A549 (cell line): Measurements from ENCODE around the gene ZSCAN30. TPM values are rescaled to one million over a fixed set of nuclear protein-coding genes. Genes with fewer than 3 reads are reported as not detected.

Experiments
- ATAC-seq, 2 experiments: fragments of 200-7000 bp in 1 of 2; fragments of >200 bp in 1 of 2; cut with Nextera tagmentation in 1 of 2; cut with Tn5 transposase in 1 of 2; 3 replicates each; pipeline versions ENCODE4 v1.8.0 to v1.9.1; 2018 to 2020; ENCODE audit warnings: mild to moderate bottlenecking in 1 of 2, moderate library complexity in 1 of 2
- CTCF ChIA-PET: fragments of 300-600 bp; sonication (Branson Sonifier 250); formaldehyde crosslinking; extraction: SDS; loops from one replicate; lab custom pipeline; 2021; ENCODE audit warnings: antibody characterized with exemption, inconsistent platforms; lab: Yijun Ruan, JAX
- POLR2A ChIA-PET: fragments of 350-600 bp; formaldehyde crosslinking; extraction: SDS; loops from one replicate; lab custom pipeline; 2021; ENCODE audit warnings: antibody characterized with exemption, inconsistent platforms; lab: Yijun Ruan, JAX
- DNase-seq, 2 experiments: peaks; one replicate each; pipeline versions ENCODE4 v3.0.0 to v3.0.0-alpha.2; 2011 to 2016; ENCODE audit warnings: low read depth in 1 of 2, low spot score in 1 of 2
- FAIRE-seq: peaks from 2 replicates; lab custom pipeline; 2011; peaks lifted over from hg19 to GRCh38; lab: Jason Lieb, UNC
- H3K27ac ChIP-seq, 2 experiments: fragments of >200 bp; sonication (Bioruptor Twin); formaldehyde crosslinking; 3 replicates each; pipeline ENCODE4 v1.5.1; 2016 to 2017
- H3K4me1 ChIP-seq: fragments of >200 bp; sonication (Bioruptor Twin); formaldehyde crosslinking; 3 replicates; pipeline ENCODE4 v1.6.1; 2016
- H3K4me2 ChIP-seq: fragments of >200 bp; sonication (Bioruptor Twin); formaldehyde crosslinking; 3 replicates; pipeline ENCODE4 v1.6.1; 2016
- H3K4me3 ChIP-seq: fragments of >200 bp; sonication (Bioruptor Twin); formaldehyde crosslinking; 3 replicates; pipeline ENCODE4 v1.5.1; 2016
- H3K9me3 ChIP-seq: fragments of >200 bp; sonication (Bioruptor Twin); formaldehyde crosslinking; 3 replicates; pipeline ENCODE4 v1.6.1; 2016
- ATOH8 ChIP-seq: fragments of 250-450 bp; sonication (Bioruptor Pico); IDR thresholded peaks from 2 replicates; pipeline ENCODE4 v1.5.0; 2020; ENCODE audit warnings: low read depth, mild to moderate bottlenecking, moderate library complexity
- BCL3 ChIP-seq: fragments of >200 bp; sonication (Bioruptor Twin); formaldehyde crosslinking; IDR thresholded peaks from 3 replicates; pipeline ENCODE4 v1.6.1; 2016
- CHD2 ChIP-seq: fragments of 150-350 bp; IDR thresholded peaks from 2 replicates; pipeline ENCODE4 v1.6.1; 2014; ENCODE audit warnings: low read length; ENCODE audit not compliant: partially characterized antibody
- CHD4 ChIP-seq: fragments of 200-600 bp; sonication (generic); IDR thresholded peaks from 2 replicates; pipeline ENCODE4 v1.6.1; 2016; ENCODE audit warnings: antibody characterized with exemption, mild to moderate bottlenecking, borderline replicate concordance
- CTCF ChIP-seq: fragments of >200 bp; sonication (Bioruptor Twin); formaldehyde crosslinking; IDR thresholded peaks from 3 replicates; pipeline ENCODE4 v1.5.1; 2016
- EHMT2 ChIP-seq: fragments of 200-600 bp; sonication (generic); IDR thresholded peaks from 2 replicates; pipeline ENCODE4 v1.6.1; 2016; ENCODE audit warnings: antibody characterized with exemption, low read depth, mild to moderate bottlenecking, moderate library complexity
- EP300 ChIP-seq, 2 experiments: fragments of >200 bp; sonication (Bioruptor Twin); formaldehyde crosslinking; IDR thresholded peaks; 2 replicates in 1 of 2; 3 replicates in 1 of 2; pipeline ENCODE4 v1.6.1; 2016 to 2017
- FOSL2 ChIP-seq, 2 experiments: fragments of 450-650 bp in 1 of 2; fragments of >200 bp in 1 of 2; sonication (Bioruptor Twin) in 1 of 2; formaldehyde crosslinking; IDR thresholded peaks; 2 replicates each; pipeline versions ENCODE4 v1.5.0 to v1.6.1; 2016 to 2020; ENCODE audit warnings: mild to moderate bottlenecking in 1 of 2, moderate library complexity in 1 of 2
- FOXS1 ChIP-seq: fragments of 250-450 bp; sonication (Bioruptor Pico); IDR thresholded peaks from 2 replicates; pipeline ENCODE4 v1.5.0; 2020; ENCODE audit warnings: mild to moderate bottlenecking, moderate library complexity
- HEYL ChIP-seq: fragments of 250-450 bp; sonication (Bioruptor Pico); IDR thresholded peaks from 2 replicates; pipeline ENCODE4 v1.8.0; 2021; ENCODE audit warnings: mild to moderate bottlenecking, moderate library complexity
- HMGXB4 ChIP-seq: fragments of 250-450 bp; sonication (Bioruptor Pico); IDR thresholded peaks from 2 replicates; pipeline ENCODE4 v1.5.0; 2021; ENCODE audit warnings: mild to moderate bottlenecking, moderate library complexity, borderline replicate concordance
- HOXB5 ChIP-seq: fragments of 250-450 bp; sonication (Bioruptor Pico); IDR thresholded peaks from 2 replicates; pipeline ENCODE4 v1.5.0; 2020; ENCODE audit warnings: mild to moderate bottlenecking, moderate library complexity
- JUNB ChIP-seq: fragments of >200 bp; sonication (Bioruptor Twin); formaldehyde crosslinking; IDR thresholded peaks from 2 replicates; pipeline ENCODE4 v1.6.1; 2016
- KDM1A ChIP-seq: fragments of 200-600 bp; sonication (generic); IDR thresholded peaks from 2 replicates; pipeline ENCODE4 v1.6.1; 2016; ENCODE audit warnings: low read depth, mild to moderate bottlenecking
- MAX ChIP-seq: IDR thresholded peaks from 2 replicates; pipeline ENCODE4 v1.6.1; 2012
- MYC ChIP-seq: IDR thresholded peaks from 2 replicates; pipeline ENCODE4 v1.6.1; 2012; ENCODE audit warnings: mild to moderate bottlenecking, inconsistent platforms, low read length, improper control_type of control experiment, borderline replicate concordance
- PBX3 ChIP-seq: IDR thresholded peaks from 2 replicates; pipeline ENCODE4 v1.6.1; 2012
- POLR2AphosphoS2 ChIP-seq: conservative IDR thresholded peaks from 2 replicates; pipeline ENCODE4 v1.6.1; 2012; ENCODE audit warnings: low read length, improper control_type of control experiment, inconsistent platforms
- RCOR1 ChIP-seq: fragments of 150-350 bp; IDR thresholded peaks from 2 replicates; pipeline ENCODE4 v1.6.1; 2014; ENCODE audit warnings: antibody characterized with exemption, low read length, low read depth
- RFX5 ChIP-seq: fragments of 450-650 bp; IDR thresholded peaks from 2 replicates; pipeline ENCODE4 v1.7.1; 2014; ENCODE audit warnings: antibody characterized with exemption, mild to moderate bottlenecking, moderate library complexity
- TFCP2L1 ChIP-seq: fragments of 250-450 bp; sonication (Bioruptor Pico); IDR thresholded peaks from 2 replicates; pipeline ENCODE4 v1.5.0; 2021; ENCODE audit warnings: mild to moderate bottlenecking
- USF2 ChIP-seq: fragments of 450-650 bp; IDR thresholded peaks from 2 replicates; pipeline ENCODE4 v1.6.1; 2014; ENCODE audit warnings: antibody characterized with exemption
- ZC3H11A ChIP-seq: fragments of 450-650 bp; IDR thresholded peaks from 2 replicates; pipeline ENCODE4 v1.6.1; 2014; ENCODE audit warnings: antibody characterized with exemption, mild to moderate bottlenecking
- ZFP36 ChIP-seq: fragments of 450-650 bp; IDR thresholded peaks from 2 replicates; pipeline ENCODE4 v1.6.1; 2014; ENCODE audit warnings: borderline replicate concordance; ENCODE audit not compliant: partially characterized antibody
- WGBS: methylation state at CpG from one replicate; pipeline ENCODE4 v1.1.6; 2017; ENCODE audit errors: missing lambda C conversion rate; 5-methylcytosine and 5-hydroxymethylcytosine counted together
- polyA plus RNA-seq, 4 experiments: library from polyadenylated mRNA; depleted of rRNA in 3 of 4; stranded (reverse); fragments of >200 nt; fragmentation: RNase III in 1 of 4; extraction: RNeasy Plus Mini Kit Qiagen cat#74134 plus additional on column Dnase treatment in 1 of 4; gene quantifications; 2 replicates in 3 of 4; 3 replicates in 1 of 4; pipeline ENCODE4 v1.2.3, GENCODE V29; 2011 to 2017

ZSCAN30 gene
- polyA plus RNA-seq, 2 of the 4 experiments (the other 2 are of a cell fraction) = 2.9 to 3.0 TPM

GRCh38 chr18:35248429-35248828, 41.6 kb downstream of the ZSCAN30 start:
- DNase-seq (no peak), ATAC-seq (no peak), FAIRE-seq (no peak)
- TF ChIP-seq KDM1A = no peak
- TF ChIP-seq EHMT2 = no peak
- TF ChIP-seq ZC3H11A = no peak
- no peak for TF ChIP-seq POLR2AphosphoS2
- TF ChIP-seq TFCP2L1 (CRISPR knock-in tag) = no peak
- TF ChIP-seq MAX = no peak
- no peak for TF ChIP-seq HEYL (CRISPR knock-in tag)
- TF ChIP-seq USF2 = no peak
- TF ChIP-seq RCOR1 = no peak
- no peak for TF ChIP-seq CTCF
- no peak for TF ChIP-seq CHD4
- no peak for TF ChIP-seq EP300 (IDR thresholded peaks at IDR 0.05)
- TF ChIP-seq CHD2 = no peak
- no peak overlapping the region for H3K4me3 ChIP-seq
- no peak overlapping the region for H3K27ac ChIP-seq
- POLR2A ChIA-PET = no interaction called here
- WGBS = 87% methylated on average over 6 of the region's 6 CpGs
- H3K9me3 ChIP-seq = peaks cover 93% of the 10 kb centered on the region
- CTCF ChIA-PET = no interaction called here
- no peak overlapping the region for H3K4me2 ChIP-seq
- no peaks in the 10 kb centered on the region for H3K4me1 ChIP-seq

GRCh38 chr18:35247412-35248249, 42.4 kb downstream of the ZSCAN30 start:
- no peak for TF ChIP-seq FOSL2 (IDR thresholded peaks at IDR 0.05)
- no peak for TF ChIP-seq FOSL2 (CRISPR knock-in tag; IDR thresholded peaks at IDR 0.05)
- no peak for TF ChIP-seq RCOR1
- TF ChIP-seq EP300 (IDR thresholded peaks at IDR 0.05) = no peak
- no peak for TF ChIP-seq CHD2
- no peak for TF ChIP-seq BCL3
- no peak for TF ChIP-seq ATOH8
- TF ChIP-seq TFCP2L1 (CRISPR knock-in tag) = no peak
- TF ChIP-seq JUNB = no peak
- no peak for TF ChIP-seq PBX3
- TF ChIP-seq FOXS1 (CRISPR knock-in tag) = no peak
- TF ChIP-seq HMGXB4 (CRISPR knock-in tag) = no peak
- TF ChIP-seq MYC = no peak
- TF ChIP-seq EHMT2 = no peak
- no peak for TF ChIP-seq RFX5
- no peak for TF ChIP-seq ZFP36
- no peak for TF ChIP-seq HOXB5 (CRISPR knock-in tag)
- H3K4me1 ChIP-seq = no peaks in the 10 kb centered on the region
- no peak overlapping the region for H3K4me3 ChIP-seq
- no peak overlapping the region for H3K4me2 ChIP-seq
- no peak for ATAC-seq
- POLR2A ChIA-PET = no interaction called here
- WGBS = 97% methylated on average over 10 of the region's 14 CpGs
- peaks cover 94% of the 10 kb centered on the region for H3K9me3 ChIP-seq
- DNase-seq = no peak
- CTCF ChIA-PET = no interaction called here
- H3K27ac ChIP-seq = no peak overlapping the region
- no peak for FAIRE-seq
